COR-L47 (cell line): ENCODE data around the gene PRIMPOL.
"Not testable (repeated sequence)": the region's sequence is repeated elsewhere in the genome, so short reads cannot be mapped to it uniquely, and the experiment has no call there.

Experiments
- DNase-seq: peaks from one replicate; lab custom pipeline; 2025; lab: John Stamatoyannopoulos, UW

The PRIMPOL gene

DNA sequence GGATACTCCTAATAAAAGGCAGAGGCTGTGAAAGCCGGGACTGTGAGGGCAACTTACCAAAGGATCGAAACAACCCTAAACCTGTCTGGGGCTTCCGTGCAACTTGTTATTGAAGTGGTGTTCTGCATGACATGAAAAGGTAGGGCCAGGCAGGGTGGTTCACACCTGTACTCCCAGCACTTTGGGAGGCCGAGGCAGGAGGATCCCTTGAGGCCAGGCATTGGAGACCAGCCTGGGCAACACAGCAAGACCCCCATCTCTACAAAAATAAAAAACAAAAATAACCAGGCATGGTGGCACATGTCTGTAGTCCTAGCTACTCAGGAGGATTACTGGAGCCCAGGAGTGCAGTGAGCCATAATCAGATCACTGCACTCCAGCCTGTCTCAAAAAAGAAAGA is 12.6 kb upstream of the PRIMPOL start:
- no peak for DNase-seq

DNA sequence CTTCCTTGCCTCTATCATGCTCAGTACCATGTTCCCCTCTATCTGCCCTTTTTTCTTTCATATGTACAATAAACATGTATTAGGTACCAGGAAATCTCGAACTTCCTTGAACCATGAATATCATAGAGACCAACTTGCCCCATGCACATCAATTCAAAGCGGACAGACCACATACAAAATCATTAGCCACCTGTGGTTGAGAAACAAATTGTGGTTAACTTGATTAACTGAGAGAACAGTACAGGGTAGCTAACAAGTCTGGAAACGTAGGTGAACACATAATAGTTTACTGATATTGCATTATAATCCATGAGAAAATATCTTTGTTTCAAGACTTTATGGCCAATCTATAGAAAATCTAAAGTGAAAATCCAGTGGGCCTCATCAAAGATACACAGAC is 8.5 kb upstream of the PRIMPOL start:
- DNase-seq, result no peak

DNA sequence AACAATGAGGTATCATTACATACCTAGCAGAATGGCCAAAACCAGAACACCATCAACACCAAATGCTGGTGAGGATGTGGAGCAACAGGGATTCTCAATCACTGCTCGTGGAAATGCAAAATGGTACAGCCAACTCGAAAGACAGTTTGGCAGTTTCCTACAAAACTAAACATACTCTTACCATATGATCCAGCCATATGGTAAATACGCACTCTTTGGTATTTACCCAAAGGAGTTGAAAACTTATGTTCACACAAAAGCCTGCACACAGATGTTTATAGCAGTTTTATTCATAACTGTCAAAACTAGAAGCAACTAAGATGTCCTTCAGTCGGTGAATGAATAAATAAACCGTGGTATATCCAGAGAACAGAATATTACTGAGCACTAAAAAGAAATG is 8.1 kb upstream of the PRIMPOL start:
- no peak for DNase-seq

DNA sequence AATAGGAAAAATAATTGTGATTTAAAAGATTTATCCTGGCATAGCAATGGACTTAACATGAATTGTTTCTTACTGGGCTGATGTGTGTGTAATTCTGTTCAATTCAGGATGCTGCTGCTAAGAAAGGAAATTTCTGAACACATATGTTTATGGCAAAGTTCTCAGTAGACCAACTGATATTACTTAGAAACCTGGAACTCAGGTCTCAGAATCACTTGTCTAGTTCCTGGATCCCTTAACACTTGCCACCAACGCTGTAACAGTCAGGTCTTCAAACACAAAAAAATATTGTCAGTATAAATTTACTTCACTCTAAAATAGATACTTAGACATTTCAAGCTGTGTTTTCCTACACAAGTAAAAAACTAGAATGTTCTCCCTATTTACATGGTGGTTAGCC is 5.8 kb upstream of the PRIMPOL start:
- no peak for DNase-seq

DNA sequence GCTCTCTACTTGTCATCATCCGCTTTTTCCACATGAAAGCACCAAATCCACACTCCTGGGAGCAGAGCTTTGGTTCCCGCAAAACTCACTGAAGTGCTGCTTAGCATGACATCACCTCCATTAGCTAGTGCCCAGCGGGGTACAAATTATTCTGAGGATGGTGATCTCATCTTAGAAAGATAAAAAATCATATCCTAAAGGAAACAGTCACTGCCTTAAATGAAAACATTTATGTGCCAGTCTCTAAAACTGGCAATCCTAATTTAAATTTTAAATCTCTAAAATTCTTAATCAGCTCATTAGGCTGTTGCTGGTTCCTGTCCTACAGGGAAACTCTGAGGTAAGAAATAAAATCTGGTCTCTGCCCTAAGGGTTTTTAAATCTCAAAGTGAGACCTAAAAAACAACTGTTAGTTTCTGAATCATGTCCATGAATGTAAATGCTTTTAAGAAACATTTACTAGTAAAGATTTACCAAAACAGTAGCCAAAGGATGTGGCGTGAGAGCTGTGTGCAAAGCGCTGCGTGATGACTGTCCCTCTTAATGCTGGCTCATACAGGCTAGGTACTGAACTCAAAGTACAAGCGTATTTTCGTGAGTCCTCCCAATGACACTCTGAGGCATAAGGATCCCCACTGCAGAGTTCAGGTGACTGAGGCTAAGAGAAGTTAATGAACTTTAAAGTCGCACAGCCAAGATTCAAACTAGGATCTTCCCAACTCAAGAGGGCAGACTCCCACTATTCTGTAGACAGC is 4.8 kb upstream of the PRIMPOL start:
- DNase-seq, result no peak

DNA sequence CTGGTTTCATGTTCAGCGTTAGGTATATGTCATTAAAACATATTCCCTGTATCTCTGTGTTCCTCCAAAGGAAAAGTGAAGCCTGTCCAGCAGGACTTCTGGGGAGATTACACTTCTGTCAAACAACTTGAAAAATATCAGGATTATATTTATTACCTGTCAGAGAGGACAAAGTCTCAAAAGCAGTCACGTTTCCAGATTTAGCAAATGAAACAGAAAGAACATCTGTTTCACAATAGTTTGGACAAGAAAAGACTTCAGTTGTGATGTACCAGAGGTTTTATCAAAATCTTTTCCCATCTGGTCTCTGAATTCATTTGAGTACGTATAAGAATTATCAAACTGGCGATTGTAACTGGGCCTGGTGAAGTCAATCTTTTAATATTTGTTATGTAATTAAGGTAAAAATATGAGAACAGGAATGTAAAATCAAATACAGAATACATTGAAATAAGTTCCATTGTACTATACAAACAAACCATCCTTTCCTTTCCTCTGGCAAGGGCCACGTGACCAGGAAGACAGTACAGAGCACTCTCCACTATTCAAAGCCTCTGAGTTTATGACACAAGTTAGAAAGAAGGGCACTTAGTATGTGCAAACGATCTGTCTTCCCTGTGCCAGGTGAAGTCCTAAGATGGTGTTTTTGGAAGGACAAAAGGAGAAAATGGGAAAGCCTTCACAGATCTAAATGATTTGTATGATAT is 3.5 kb upstream of the PRIMPOL start:
- DNase-seq, result no peak

DNA sequence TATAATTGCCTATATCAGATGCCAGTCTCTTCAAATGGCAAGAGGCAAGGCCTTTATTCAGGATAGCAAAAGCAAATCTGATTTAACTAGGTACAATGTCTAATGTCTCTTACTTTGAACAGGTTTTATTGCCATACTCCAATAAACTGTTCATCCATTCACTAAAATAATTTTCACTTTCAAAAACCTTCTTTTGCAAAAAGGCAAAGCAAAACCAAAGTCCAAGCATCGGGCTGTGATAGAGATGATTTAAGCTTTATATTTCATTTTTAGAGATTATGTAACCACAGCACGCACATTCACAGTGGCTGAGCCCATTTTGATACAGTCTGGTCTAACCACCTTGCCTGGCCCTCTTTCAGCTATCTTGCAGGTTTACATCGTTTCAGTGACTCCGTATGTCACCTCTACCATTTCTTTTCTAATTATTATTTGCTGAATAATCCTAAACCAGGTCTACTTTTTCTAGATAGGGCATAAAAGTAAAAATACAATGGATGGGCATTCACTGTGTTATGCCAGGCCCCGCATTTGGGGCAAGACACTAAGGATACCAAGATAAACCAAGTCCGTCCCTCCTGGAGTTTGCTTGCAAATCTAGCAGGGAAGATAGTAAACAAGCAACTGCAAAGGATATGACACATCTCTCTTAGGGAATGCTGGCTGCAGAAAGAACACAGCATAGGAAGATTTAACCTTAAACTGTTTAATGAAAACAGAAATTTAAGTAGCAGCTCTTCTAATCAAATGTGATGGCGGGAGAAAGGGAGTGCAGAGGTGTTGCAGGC is 2.1 kb upstream of the PRIMPOL start:
- DNase-seq, result no peak

DNA sequence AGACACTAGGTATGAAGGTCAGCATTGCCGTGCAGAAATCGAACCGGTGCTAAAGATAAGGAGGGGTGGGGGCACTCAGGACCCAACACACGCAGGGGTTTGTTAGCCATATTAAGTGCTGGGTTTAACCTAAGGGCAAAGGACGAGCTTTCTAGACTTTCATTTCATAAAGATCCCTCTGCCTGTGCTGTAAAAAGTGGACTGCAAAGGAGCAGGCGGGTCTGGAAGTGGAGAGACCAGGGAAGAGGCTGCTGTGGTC is 1.6 kb upstream of the PRIMPOL start:
- no peak for DNase-seq

DNA sequence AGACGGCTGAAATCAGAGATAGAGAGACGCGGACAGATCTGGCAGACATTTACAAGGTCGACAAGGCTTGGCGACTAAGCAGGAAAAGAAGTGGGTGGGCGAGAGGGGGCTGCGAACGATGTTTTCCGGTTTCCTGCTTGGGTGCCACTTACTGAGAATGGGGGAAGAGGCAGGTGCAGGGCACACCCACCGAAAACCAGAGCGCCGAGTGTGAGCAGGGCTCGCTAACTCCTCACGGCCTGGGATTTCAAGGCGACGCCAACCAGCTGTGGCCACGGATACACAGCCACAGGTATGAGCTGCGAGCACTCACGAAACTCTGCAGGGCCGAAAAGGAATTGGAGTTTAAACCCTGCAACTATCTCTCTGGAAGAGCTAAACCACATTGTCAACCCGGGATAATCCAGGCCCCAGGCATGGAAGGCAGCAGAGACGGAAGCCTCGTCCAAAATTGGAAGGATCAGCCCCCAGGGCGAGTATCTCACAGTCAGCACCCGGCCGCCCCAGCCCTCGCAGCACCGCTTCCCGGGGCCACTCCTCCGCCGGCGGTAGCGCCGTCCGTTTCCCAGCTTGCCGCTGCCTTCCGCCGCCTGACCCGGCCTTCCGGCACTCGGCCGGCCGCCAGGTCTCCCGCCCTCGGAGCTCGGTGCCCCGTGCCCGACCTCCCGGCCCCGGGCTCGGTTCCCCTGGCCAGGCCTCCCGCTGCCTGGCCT is 1.1 kb upstream of the PRIMPOL start:
- DNase-seq, result peak; percentile 11

DNA sequence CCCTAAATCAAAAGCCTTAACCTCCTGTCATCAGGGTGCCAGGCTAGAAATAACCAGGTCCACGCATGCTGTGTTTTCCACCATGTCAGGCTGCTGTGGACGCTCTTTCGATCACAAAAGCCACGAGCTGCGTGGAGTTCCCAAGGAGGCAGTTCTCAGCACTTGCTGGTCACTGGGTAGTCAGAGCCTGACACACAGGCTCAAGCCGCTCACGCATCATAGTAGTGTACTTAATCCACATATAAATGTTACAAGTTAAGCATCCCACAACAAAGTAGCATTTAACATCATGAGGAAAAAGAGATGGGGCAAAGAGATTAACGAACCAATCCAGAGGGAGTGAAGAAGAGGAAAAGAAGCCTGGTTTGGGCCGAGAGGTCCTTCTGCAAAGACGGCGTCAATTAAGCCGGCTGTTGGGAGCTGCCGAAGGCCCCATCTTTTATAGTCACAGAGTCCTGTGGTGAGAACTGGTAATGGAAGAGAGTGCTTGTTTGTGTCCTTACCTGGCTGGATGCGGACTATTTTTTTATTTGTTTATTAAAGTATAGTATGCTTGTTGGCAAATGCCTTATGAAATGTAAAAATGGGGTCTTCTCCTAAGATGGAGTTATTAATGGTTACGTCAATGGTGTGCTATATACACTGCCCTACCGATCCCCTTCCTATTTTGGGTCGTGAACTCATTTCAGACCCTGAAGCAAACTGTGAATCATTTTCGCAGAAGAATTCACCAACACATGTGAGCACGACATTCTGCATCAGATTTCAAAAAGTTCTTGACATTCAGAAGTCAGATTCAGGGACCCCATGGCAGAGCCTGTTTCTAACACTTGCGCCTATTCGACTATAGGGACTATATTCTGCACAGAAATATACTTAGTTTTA is 675 bp downstream of the PRIMPOL start:
- peak; percentile 28 for DNase-seq

DNA sequence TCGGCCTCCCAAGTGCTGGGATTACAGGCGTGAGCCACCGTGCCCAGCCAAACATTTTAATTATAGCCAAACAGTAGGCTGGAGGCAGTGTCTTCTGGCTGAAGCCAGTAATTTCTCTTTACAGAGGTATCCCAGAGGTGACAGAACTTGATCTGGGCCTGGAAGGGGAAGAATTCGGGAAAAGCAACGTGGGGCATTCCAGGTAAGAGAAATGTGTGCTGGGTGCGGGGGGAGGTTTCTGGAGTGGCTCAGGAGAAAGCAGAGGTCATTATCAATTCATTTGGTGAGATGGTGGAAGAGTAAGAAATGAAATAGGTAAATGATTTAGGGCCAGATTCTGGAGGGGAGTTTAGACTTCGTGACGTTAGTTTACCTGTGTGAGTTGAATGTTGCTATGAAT is 2.4 kb downstream of the PRIMPOL start:
- DNase-seq, result no peak

DNA sequence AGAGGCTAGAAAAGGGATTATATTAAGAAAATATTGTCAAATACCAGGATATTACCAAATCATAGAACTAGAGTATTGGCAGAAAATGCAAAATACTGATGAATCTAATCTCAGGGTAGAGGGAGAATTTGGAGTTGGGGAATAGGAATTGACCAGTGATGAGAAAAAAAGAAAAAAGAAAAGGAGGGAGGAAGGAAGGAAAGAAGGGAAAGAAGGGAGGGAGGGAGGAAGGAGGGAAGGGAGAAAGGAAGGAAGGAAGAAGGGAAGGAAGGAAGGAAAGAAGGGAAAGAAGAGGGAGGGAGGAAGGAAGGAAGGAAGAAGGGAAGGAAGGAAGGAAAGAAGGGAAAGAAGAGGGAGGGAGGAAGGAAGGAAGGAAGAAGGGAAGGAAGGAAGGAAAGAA is 3.1 kb downstream of the PRIMPOL start:
- not testable (repeated sequence) for DNase-seq

DNA sequence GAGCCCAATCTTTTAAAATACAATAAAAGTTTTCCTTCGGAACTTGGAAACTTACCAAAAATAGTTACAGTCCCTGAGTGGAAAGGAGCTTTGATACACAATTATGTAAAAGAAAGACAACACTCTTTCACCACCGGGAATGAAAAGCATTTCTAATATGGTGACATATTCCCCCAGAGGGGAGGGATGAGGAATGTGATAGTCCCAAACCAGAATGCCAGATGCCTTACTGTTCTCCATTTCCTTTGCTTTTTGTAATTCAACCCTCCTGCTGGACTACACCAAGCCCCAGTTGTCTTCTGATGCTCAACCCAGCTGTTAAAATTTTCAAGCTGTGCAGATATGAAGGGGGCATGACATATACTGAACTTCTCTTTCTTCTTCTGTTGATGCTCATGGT is 4.1 kb downstream of the PRIMPOL start:
- DNase-seq, result no peak

DNA sequence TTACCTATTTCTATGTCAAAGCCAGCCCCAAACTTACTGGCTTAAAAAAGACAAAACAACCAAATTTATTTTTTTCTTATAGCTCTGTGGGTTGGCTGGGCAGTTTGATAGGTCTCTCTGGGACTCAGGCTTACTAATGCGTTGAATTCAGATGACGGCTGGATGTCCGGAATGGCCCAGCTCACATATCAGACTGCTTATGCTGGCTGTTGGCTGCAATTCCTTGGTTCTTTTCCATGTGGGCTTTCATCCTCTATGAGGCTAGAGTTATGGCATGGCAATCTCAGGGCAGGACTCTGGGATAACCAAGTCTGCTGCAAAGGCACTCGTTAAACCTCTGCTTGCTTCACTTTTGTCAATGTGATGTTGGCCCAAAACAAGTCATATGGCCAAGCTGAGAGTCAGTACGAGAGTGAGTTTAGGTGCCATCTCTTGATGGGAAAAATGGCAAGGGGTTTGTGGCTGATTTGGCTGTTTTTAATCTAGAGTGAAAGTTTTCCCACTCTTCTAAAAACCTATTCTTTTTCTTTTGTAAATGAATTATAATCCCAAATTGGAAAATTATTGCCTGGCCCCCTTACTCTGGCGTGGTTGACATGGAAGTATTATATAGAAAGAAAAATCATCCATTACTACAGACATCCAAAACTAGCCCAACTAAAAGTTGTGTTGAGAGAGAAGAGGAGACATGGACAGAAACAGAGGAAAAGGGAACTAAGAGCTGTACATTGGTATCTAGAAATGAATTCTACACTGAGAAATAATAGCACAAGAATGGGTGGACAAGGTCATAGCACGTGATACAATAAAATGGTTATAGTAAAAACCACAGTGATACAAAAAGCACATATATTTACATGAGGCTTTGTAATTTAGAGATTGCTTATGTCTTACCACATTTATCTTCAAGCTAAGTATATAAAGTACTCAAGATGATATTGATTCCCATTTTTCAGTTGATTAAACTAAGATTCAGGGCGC is 6.6 kb downstream of the PRIMPOL start:
- DNase-seq, result no peak

DNA sequence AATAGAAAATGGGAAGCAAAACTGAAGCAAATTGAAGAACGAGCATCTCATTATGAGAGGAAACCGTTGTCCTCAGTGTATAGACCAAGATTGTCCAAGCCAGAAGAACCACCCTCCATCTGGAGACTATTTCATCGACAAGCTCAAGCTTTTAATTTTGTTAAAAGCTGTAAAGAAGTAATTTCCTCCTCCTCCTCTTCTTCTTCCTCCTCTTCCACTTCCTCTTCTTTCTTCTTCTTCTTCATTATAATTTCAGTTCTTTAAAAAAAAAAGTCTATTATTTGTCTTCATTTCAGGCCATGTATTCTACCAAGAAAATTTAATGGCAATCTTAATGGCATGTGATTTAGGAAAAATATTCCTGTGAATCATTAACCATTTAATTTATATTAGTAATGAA is 7.6 kb downstream of the PRIMPOL start:
- no peak for DNase-seq

DNA sequence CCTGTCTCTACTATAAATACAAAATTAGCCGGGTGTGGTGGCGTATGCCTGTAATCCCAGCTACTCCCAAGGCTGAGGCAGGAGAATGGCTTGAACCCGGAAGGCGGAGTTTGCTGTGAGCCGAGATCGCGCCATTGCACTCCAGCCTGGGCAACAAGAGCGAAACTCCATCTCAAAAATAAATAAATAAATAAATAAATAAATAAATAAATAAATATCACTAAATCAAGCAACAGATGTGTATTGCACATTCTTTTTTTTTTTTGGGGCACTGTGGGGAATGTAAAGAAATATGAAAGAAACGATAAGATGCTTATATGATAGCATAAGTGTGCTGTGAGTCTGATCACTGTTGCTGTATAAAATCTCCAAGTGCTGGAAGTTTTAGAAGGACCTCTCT is 8.3 kb downstream of the PRIMPOL start:
- not testable (repeated sequence) for DNase-seq

DNA sequence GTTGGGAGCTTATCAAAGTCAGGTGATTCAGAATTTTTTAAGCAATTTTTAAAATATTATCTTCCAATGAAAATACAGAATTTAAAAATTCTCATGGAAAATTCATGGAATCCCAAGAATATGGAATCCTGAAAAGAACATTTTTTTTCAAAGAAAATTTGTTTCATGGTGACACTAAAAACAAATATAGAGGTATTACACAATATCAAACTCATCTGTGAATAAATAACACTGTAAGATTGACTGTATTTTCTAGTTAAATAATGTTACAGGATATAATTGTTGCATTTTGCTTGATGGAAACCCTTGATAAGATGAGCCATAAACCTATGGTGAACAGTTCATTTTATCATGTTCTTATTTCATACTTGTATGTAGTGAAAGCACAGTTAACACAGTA is 11.4 kb downstream of the PRIMPOL start:
- no peak for DNase-seq

DNA sequence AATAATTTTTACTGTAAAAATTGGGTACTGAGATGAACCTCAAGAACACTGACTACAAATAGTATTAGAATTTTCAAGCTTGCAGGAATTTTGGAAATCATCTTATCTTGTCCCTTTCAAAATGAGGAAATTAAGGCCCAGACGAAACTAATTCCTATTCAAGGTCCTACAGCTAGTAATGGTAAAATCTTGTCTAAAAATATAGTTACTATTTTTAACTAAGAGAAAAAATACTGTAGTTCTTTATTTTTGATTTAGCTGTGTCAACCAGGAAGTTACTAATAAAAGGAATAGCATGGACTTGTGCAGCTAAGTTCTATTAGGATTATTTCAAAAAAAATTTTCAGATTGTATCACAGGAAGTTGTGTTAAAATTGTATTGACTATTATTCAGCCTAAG is 12.7 kb downstream of the PRIMPOL start:
- no peak for DNase-seq

DNA sequence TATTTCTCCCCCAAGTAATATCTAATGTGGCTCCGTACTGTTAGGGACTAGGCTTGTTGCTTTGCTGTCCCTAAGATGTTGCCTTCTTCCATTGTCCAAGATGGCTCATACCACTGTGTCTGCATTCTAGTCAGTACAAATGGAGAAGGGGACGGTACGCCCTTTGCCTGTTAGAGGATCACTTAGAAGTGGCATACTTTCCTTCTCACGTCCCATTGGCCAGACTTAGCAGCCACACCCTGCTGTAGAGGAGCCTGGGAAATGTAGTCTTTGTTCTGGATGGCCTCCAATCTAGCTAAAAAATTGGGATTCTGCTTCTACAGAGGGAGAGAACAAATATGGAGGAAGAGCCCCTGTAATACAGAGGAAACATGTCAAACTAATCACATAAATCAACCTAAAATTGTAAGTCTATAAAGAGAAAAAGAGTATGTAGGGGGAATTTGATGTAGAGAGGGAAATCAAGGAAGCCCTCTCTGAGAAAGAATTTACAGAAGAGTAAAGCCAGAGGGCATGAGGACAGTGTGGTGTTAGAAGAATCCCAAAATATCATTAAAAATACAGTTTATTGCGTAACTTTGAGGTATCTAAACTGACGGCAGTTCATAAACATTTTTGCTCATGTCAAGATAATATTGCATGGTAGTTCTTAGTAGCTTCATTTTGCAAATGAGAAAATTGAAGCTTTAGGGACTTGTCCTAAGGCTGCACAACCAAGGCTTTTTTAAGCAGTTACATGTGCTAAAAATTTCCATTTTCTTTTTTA is 15.1 kb downstream of the PRIMPOL start:
- no peak for DNase-seq

DNA sequence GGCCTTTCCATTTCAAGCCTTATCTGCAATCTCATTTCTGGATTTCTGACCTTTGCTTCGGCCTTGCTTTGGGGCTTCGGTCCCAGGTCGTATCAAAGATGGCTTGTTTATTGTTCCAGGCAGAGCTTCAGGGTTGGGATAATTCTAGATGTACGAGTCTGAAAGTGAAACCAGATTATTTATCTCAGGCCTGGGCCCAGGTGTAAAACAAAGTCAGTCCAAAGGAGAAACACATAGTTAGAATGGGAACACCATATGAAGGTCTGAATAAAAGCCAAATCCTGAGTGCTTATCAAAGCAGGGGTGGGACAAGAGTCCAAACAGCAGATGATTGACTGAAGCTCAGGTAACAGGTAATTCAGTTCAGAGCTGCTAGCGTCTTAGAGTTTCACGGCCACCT is 17.1 kb downstream of the PRIMPOL start:
- DNase-seq, result no peak
